Measurements from ENCODE around the gene ORC2. TPM values are rescaled to one million over a fixed set of nuclear protein-coding genes. Genes with fewer than 3 reads are reported as not detected.

ORC2 gene
- total RNA-seq, 5 donors from 2014 or later (not counting 1 experiment from before 2014, with no cell fraction given) = 29.9 to 52.4 (median 50.6) TPM

GRCh38 chr2:200862532-200863000, 100.9 kb downstream of the ORC2 start:
- Histone ChIP-seq H3K27ac (ENCODE audit: low read length) (peak overlapping the region; percentile 100), H3K4me3 (ENCODE audit: control insufficient read depth in 1 of 2, extremely low read depth in 1 of 2, low read length in 1 of 2) (peak overlapping the region; percentile 70 to 100), H3K4me1 (ENCODE audit: control insufficient read depth in 1 of 2, extremely low read depth in 1 of 2, insufficient read depth in 2 of 2, low read length in 2 of 2) (peaks cover 25 to 36% of the 10 kb centered on the region in 2 experiments), H3K27me3 (replicated peaks in 1 of 2; ENCODE audit: control insufficient read depth in 2 of 2, extremely low read depth in 1 of 2, insufficient read depth in 2 of 2, low read length in 1 of 2) (no peaks in the 10 kb centered on the region), H3K36me3 (ENCODE audit: control insufficient read depth in 2 of 2, extremely low read depth in 1 of 2, insufficient read depth in 1 of 2, low read length in 1 of 2) (peaks cover 0 to 36% of the 10 kb centered on the region in 2 donors), H3K9me3 (no peaks in the 10 kb centered on the region)
- no peaks in the 10 kb centered on the region for H3K27me3 Mint-ChIP-seq
- no peaks in the 10 kb centered on the region for H3K9me3 Mint-ChIP-seq
- POLR2A ChIA-PET = interaction anchor here (0.7 to 2.2 kb wide), 3 partner anchors 8 to 149 kb away, joined by 7 to 21 read pairs (median 7); no protein-coding TSS in a partner anchor
- DNase-seq = peak in 34 of 35 experiments; percentile 9 to 84 (median 62)
- H3K4me3 Mint-ChIP-seq = peak overlapping the region; percentile 84 to 92 (median 91)
- CTCF ChIA-PET = no interaction called here
- ATAC-seq (replicated peaks in 1 of 4) = peak in 1 of 4 experiments; percentile 51
- 1% methylated on average over 9 of the region's 13 CpGs for WGBS (ENCODE audit: insufficient coverage)
- H3K27ac Mint-ChIP-seq = peak overlapping the region; percentile 100
- H3K36me3 Mint-ChIP-seq = peaks cover 53% of the 10 kb centered on the region
- peaks cover 49 to 53% (median 50%) of the 10 kb centered on the region in 3 donors for H3K4me1 Mint-ChIP-seq

GRCh38 chr2:200861617-200862155, 101.8 kb downstream of the ORC2 start:
- POLR2A ChIA-PET = interaction anchor here (0.5 to 1.4 kb wide), 9 partner anchors 8 to 401 kb away, joined by 3 to 7 read pairs (median 4); partner anchors contain the start of genes NIF3L1 (in 1 of the 2) and PPIL3 (in 1 of the 2)
- Mint-ChIP-seq H3K4me1 (peaks cover 55 to 62% (median 59%) of the 10 kb centered on the region in 3 donors), H3K4me3 (peak overlapping the region; percentile 84 to 92 (median 91)), H3K36me3 (peaks cover 62% of the 10 kb centered on the region), H3K27ac (peak overlapping the region; percentile 89 to 100), H3K9me3 (no peaks in the 10 kb centered on the region), H3K27me3 (no peaks in the 10 kb centered on the region)
- no peaks in the 10 kb centered on the region for H3K9me3 ChIP-seq
- CTCF ChIA-PET = interaction anchor here in 1 of 2 donors (1.0 kb wide), 1 partner anchor 372 kb away, joined by 3 read pairs; no protein-coding TSS in a partner anchor
- H3K4me3 ChIP-seq (ENCODE audit: control insufficient read depth in 1 of 2, extremely low read depth in 1 of 2, low read length in 1 of 2) = peak overlapping the region; percentile 42 to 70
- WGBS (ENCODE audit: insufficient coverage) = 10% methylated on average over 4 of the region's 4 CpGs
- ATAC-seq (replicated peaks in 1 of 4) = no peak
- H3K27me3 ChIP-seq (replicated peaks in 1 of 2; ENCODE audit: control insufficient read depth in 2 of 2, extremely low read depth in 1 of 2, insufficient read depth in 2 of 2, low read length in 1 of 2) = no peaks in the 10 kb centered on the region
- H3K27ac ChIP-seq (ENCODE audit: low read length) = peak overlapping the region; percentile 30
- peaks cover 29 to 36% of the 10 kb centered on the region in 2 experiments for H3K4me1 ChIP-seq (ENCODE audit: control insufficient read depth in 1 of 2, extremely low read depth in 1 of 2, insufficient read depth in 2 of 2, low read length in 2 of 2)
- no peak for DNase-seq
- peaks cover 0 to 45% of the 10 kb centered on the region in 2 donors for H3K36me3 ChIP-seq (ENCODE audit: control insufficient read depth in 2 of 2, extremely low read depth in 1 of 2, insufficient read depth in 1 of 2, low read length in 1 of 2)

GRCh38 chr2:200860092-200860795, 103.2 kb downstream of the ORC2 start:
- Histone ChIP-seq H3K4me3 (ENCODE audit: control insufficient read depth in 1 of 2, extremely low read depth in 1 of 2, low read length in 1 of 2) (peak overlapping the region in 1 of 2 donors; percentile 26), H3K9me3 (no peaks in the 10 kb centered on the region), H3K4me1 (ENCODE audit: control insufficient read depth in 1 of 2, extremely low read depth in 1 of 2, insufficient read depth in 2 of 2, low read length in 2 of 2) (peaks cover 29 to 36% of the 10 kb centered on the region in 2 experiments), H3K36me3 (ENCODE audit: control insufficient read depth in 2 of 2, extremely low read depth in 1 of 2, insufficient read depth in 1 of 2, low read length in 1 of 2) (peaks cover 5 to 59% of the 10 kb centered on the region in 2 donors), H3K27me3 (replicated peaks in 1 of 2; ENCODE audit: control insufficient read depth in 2 of 2, extremely low read depth in 1 of 2, insufficient read depth in 2 of 2, low read length in 1 of 2) (no peaks in the 10 kb centered on the region), H3K27ac (ENCODE audit: low read length) (peak overlapping the region; percentile 30)
- Mint-ChIP-seq H3K9me3 (no peaks in the 10 kb centered on the region), H3K36me3 (peaks cover 66% of the 10 kb centered on the region), H3K4me3 (peak overlapping the region; percentile 84 to 92 (median 91)), H3K27ac (peak overlapping the region; percentile 62 to 85), H3K4me1 (peaks cover 59 to 66% (median 63%) of the 10 kb centered on the region in 3 donors), H3K27me3 (no peaks in the 10 kb centered on the region)
- peak in 1 of 35 experiments; percentile 47 for DNase-seq
- ChIA-PET POLR2A (interaction anchor here (0.5 to 3.5 kb wide), 11 partner anchors 11 to 402 kb away, joined by 3 to 23 read pairs (median 5); partner anchors contain the start of genes NIF3L1 (in 1 of the 2) and PPIL3 (in 1 of the 2)), CTCF (interaction anchor here in 1 of 2 donors (0.6 to 1.3 kb wide), 2 partner anchors 209 kb away, joined by 3 to 4 read pairs; no protein-coding TSS in a partner anchor)
- ATAC-seq (replicated peaks in 1 of 4) = no peak
- 17% methylated on average over 7 of the region's 12 CpGs for WGBS (ENCODE audit: insufficient coverage)

Other genes with a start within 250 kb of the ORC2 start
- 100 to 1,000 TPM; 132 to 258 (median 139) TPM for gene BZW1, start 151.8 kb downstream of the ORC2 start, total RNA-seq
- gene CLK1, start 99.0 kb downstream of the ORC2 start, total RNA-seq = 1,000 to 10,000 TPM in 2 of 5 donors, 100 to 1,000 TPM in 3; 357 to 1,046 (median 384) TPM
- gene PPIL3, start 74.6 kb downstream of the ORC2 start, total RNA-seq = 10 to 100 TPM; 28.0 to 44.2 (median 30.6) TPM
- gene NIF3L1, start 74.3 kb downstream of the ORC2 start, total RNA-seq = 10 to 100 TPM; 11.7 to 29.7 (median 25.0) TPM
- gene HYCC2, start 108.0 kb upstream of the ORC2 start, total RNA-seq = 10 to 100 TPM; 29.5 to 44.6 (median 36.0) TPM
- gene NDUFB3, start 108.3 kb upstream of the ORC2 start, total RNA-seq = 10 to 100 TPM; 31.4 to 43.7 (median 38.8) TPM
- gene CFLAR, start 152.5 kb upstream of the ORC2 start, total RNA-seq = 100 to 1,000 TPM; 188 to 217 (median 208) TPM
- 10 to 100 TPM; 23.3 to 46.4 (median 29.2) TPM for gene CASP10, start 219.5 kb upstream of the ORC2 start, total RNA-seq